IMR-90 (cell line): ENCODE results near the gene NCS1. TPM values are rescaled to one million over a fixed set of nuclear protein-coding genes. Genes with fewer than 3 reads are reported as not detected.

Experiments
- ATAC-seq: fragments of 200-7000 bp; cut with Tn5 transposase; 2 replicates; pipeline ENCODE4 v1.9.1; 2020; ENCODE audit warnings: low read depth, mild to moderate bottlenecking, moderate library complexity
- BruUV-seq: library from RNA; stranded (reverse); fragments of 400-500 nt; replicated peaks from 2 replicates; lab custom pipeline; 2021; lab: Mats Ljungman, UMichigan
- CTCF ChIA-PET: fragments of 300-600 bp; formaldehyde crosslinking; extraction: SDS; loops from one replicate; lab custom pipeline; 2021; ENCODE audit warnings: antibody characterized with exemption; lab: Yijun Ruan, JAX
- POLR2A ChIA-PET: fragments of 300-600 bp; sonication (Branson Sonifier 250); formaldehyde crosslinking; loops from one replicate; lab custom pipeline; 2022; ENCODE audit warnings: antibody characterized with exemption; ENCODE audit not compliant: unreplicated experiment; lab: Charles Lee
- DNase-seq: peaks from one replicate; pipeline ENCODE4 v3.0.0; 2013
- H2AFZ ChIP-seq: replicated peaks from 2 replicates; pipeline ENCODE3; 2013; ENCODE audit warnings: low read length, mild to moderate bottlenecking; ENCODE audit not compliant: poor library complexity
- H2AK5ac ChIP-seq: 2 replicates; pipeline ENCODE4 v1.6.1; 2013; ENCODE audit warnings: low read depth, low read length, inconsistent platforms
- H2AK9ac ChIP-seq: replicated peaks from 2 replicates; pipeline ENCODE3; 2013; ENCODE audit warnings: mild to moderate bottlenecking, low read depth, low read length, moderate library complexity; ENCODE audit not compliant: poor library complexity
- H2BK120ac ChIP-seq: 2 replicates; pipeline ENCODE4 v1.6.1; 2013; ENCODE audit warnings: low read depth, low read length, inconsistent platforms
- H2BK15ac ChIP-seq: 3 replicates; pipeline ENCODE4 v1.6.1; 2013; ENCODE audit warnings: low read depth, low read length, inconsistent platforms
- H2BK20ac ChIP-seq: 2 replicates; pipeline ENCODE4 v1.6.1; 2013; ENCODE audit warnings: low read depth, mild to moderate bottlenecking, inconsistent platforms, low read length, moderate library complexity
- H2BK5ac ChIP-seq: 2 replicates; pipeline ENCODE4 v1.6.1; 2013; ENCODE audit warnings: mild to moderate bottlenecking, low read depth, low read length, inconsistent platforms; ENCODE audit not compliant: poor library complexity, severe bottlenecking
- H3K14ac ChIP-seq: replicated peaks from 2 replicates; pipeline ENCODE4 v1.6.1; 2013; ENCODE audit warnings: low read depth, low read length, inconsistent platforms
- H3K18ac ChIP-seq: 2 replicates; pipeline ENCODE4 v1.6.1; 2013; ENCODE audit warnings: low read depth, low read length, control low read depth
- H3K23ac ChIP-seq: 2 replicates; pipeline ENCODE4 v1.6.1; 2013; ENCODE audit warnings: low read depth, low read length, inconsistent platforms
- H3K27ac ChIP-seq: 2 replicates; pipeline ENCODE4 v1.5.1; 2013; ENCODE audit warnings: mild to moderate bottlenecking, control low read depth, low read length; ENCODE audit not compliant: insufficient read depth
- H3K27me3 ChIP-seq: 2 replicates; pipeline ENCODE4 v1.6.1; 2013; ENCODE audit warnings: low read length; ENCODE audit not compliant: control insufficient read depth, insufficient read depth
- H3K36me3 ChIP-seq: 2 replicates; pipeline ENCODE4 v1.6.1; 2013; ENCODE audit warnings: low read length, mixed read lengths; ENCODE audit not compliant: control insufficient read depth, insufficient read depth
- H3K4ac ChIP-seq: 2 replicates; pipeline ENCODE4 v1.6.1; 2013; ENCODE audit warnings: low read depth, low read length, inconsistent platforms
- H3K4me1 ChIP-seq: 2 replicates; pipeline ENCODE4 v1.6.1; 2013; ENCODE audit warnings: low read length, mixed read lengths; ENCODE audit not compliant: control insufficient read depth, insufficient read depth
- H3K4me2 ChIP-seq: 2 replicates; pipeline ENCODE4 v1.6.1; 2013; ENCODE audit warnings: low read depth, mild to moderate bottlenecking, control low read depth, low read length, moderate library complexity
- H3K4me3 ChIP-seq: 2 replicates; pipeline ENCODE4 v1.5.1; 2013; ENCODE audit warnings: low read depth, mild to moderate bottlenecking, control low read depth, low read length, moderate library complexity; ENCODE audit not compliant: insufficient read depth
- H3K56ac ChIP-seq: 2 replicates; pipeline ENCODE4 v1.6.1; 2013; ENCODE audit warnings: low read length, inconsistent platforms; ENCODE audit not compliant: insufficient read depth; ENCODE audit errors: extremely low read depth
- H3K79me1 ChIP-seq, 2 experiments: 2 replicates each; pipeline ENCODE4 v1.6.1; 2013; ENCODE audit warnings: low read length in 2 of 2, inconsistent platforms in 1 of 2, low read depth in 1 of 2
- H3K9ac ChIP-seq: 2 replicates; pipeline ENCODE4 v1.6.1; 2013; ENCODE audit warnings: low read depth, low read length, control low read depth
- H3K9me1 ChIP-seq: 2 replicates; pipeline ENCODE4 v1.6.1; 2013; ENCODE audit warnings: low read length, inconsistent platforms; ENCODE audit not compliant: insufficient read depth
- H3K9me3 ChIP-seq: 2 replicates; pipeline ENCODE4 v1.6.1; 2013; ENCODE audit warnings: low read length; ENCODE audit not compliant: control insufficient read depth, insufficient read depth
- H4K20me1 ChIP-seq: 2 replicates; pipeline ENCODE4 v1.6.1; 2013; ENCODE audit warnings: low read length, inconsistent platforms; ENCODE audit not compliant: insufficient read depth
- H4K5ac ChIP-seq: 2 replicates; pipeline ENCODE4 v1.6.1; 2013; ENCODE audit warnings: mild to moderate bottlenecking, low read depth, low read length, control low read depth
- H4K8ac ChIP-seq, 2 experiments: 2 replicates each; pipeline ENCODE4 v1.6.1; 2013; ENCODE audit warnings: low read depth in 2 of 2, low read length in 2 of 2, control low read depth in 1 of 2, inconsistent platforms in 1 of 2
- H4K91ac ChIP-seq: 2 replicates; pipeline ENCODE4 v1.6.1; 2013; ENCODE audit warnings: low read depth, low read length, inconsistent platforms; ENCODE audit not compliant: insufficient read depth
- BHLHE40 ChIP-seq: fragments of 150-350 bp; IDR thresholded peaks from 2 replicates; pipeline ENCODE4 v1.6.1; 2016; ENCODE audit warnings: mild to moderate bottlenecking, low read depth, low read length
- CEBPB ChIP-seq: IDR thresholded peaks from 2 replicates; pipeline ENCODE4 v1.6.1; 2012; ENCODE audit warnings: low read depth, low read length, improper control_type of control experiment
- CHD1 ChIP-seq: IDR thresholded peaks from 2 replicates; pipeline ENCODE4 v1.6.1; 2012; ENCODE audit warnings: low read depth, low read length, improper control_type of control experiment
- ELK1 ChIP-seq: fragments of 150-350 bp; IDR thresholded peaks from 2 replicates; pipeline ENCODE4 v1.6.1; 2016; ENCODE audit warnings: low read depth, mild to moderate bottlenecking, low read length, moderate library complexity, borderline replicate concordance
- FOS ChIP-seq: fragments of 150-350 bp; IDR thresholded peaks from 2 replicates; pipeline ENCODE4 v1.6.1; 2016; ENCODE audit warnings: low read depth, low read length
- MAFK ChIP-seq: IDR thresholded peaks from 2 replicates; pipeline ENCODE4 v1.6.1; 2012; ENCODE audit warnings: low read depth, low read length, improper control_type of control experiment
- MAZ ChIP-seq: IDR thresholded peaks from 2 replicates; pipeline ENCODE4 v1.6.1; 2012; ENCODE audit warnings: low read depth, mild to moderate bottlenecking, low read length, improper control_type of control experiment, moderate library complexity, borderline replicate concordance
- MXI1 ChIP-seq: IDR thresholded peaks from 2 replicates; pipeline ENCODE4 v1.6.1; 2012; ENCODE audit warnings: low read depth, mild to moderate bottlenecking, low read length, moderate library complexity, borderline replicate concordance
- NFE2L2 ChIP-seq: fragments of 150-350 bp; IDR thresholded peaks from 2 replicates; pipeline ENCODE4 v1.6.1; 2016; ENCODE audit warnings: low read depth, mild to moderate bottlenecking, low read length
- POLR2A ChIP-seq: IDR thresholded peaks from 2 replicates; pipeline ENCODE4 v1.6.1; 2012; ENCODE audit warnings: mild to moderate bottlenecking, low read depth, low read length
- RAD21 ChIP-seq: IDR thresholded peaks from 2 replicates; pipeline ENCODE4 v1.6.1; 2012; ENCODE audit warnings: low read length, improper control_type of control experiment
- RCOR1 ChIP-seq: IDR thresholded peaks from 2 replicates; pipeline ENCODE4 v1.6.1; 2012; ENCODE audit warnings: mild to moderate bottlenecking, low read length, improper control_type of control experiment; ENCODE audit not compliant: insufficient replicate concordance
- RFX5 ChIP-seq: IDR thresholded peaks from 2 replicates; pipeline ENCODE4 v1.8.0; 2012; ENCODE audit warnings: low read depth, mild to moderate bottlenecking, low read length, moderate library complexity
- SMC3 ChIP-seq: fragments of 150-350 bp; IDR thresholded peaks from 2 replicates; pipeline ENCODE4 v1.6.1; 2016; ENCODE audit warnings: low read depth, mild to moderate bottlenecking, antibody characterized with exemption, low read length, moderate library complexity
- WGBS, 2 experiments: methylation state at CpG; one replicate each; pipeline versions ENCODE4 v1.1.5 to v1.1.7; 2013; ENCODE audit warnings: missing lambda C conversion rate in 2 of 2; ENCODE audit not compliant: insufficient read length in 1 of 2; ENCODE audit errors: extremely low coverage in 2 of 2; 5-methylcytosine and 5-hydroxymethylcytosine counted together
- dilution Hi-C: fragments of 300-500 bp; cut with HindIII; formaldehyde crosslinking; loops from one replicate; pipeline ENCODE4 v1.14.3; 2018; ENCODE audit warnings: low sequenced_read_pairs; ENCODE audit not compliant: unreplicated experiment
- in situ Hi-C: fragments of 300-500 bp; cut with MboI; formaldehyde crosslinking; loops from 3 replicates; pipeline ENCODE4 v1.14.3; 2019; ENCODE audit warnings: low sequenced_read_pairs, inconsistent platforms, mixed read lengths
- intact Hi-C: fragments of 100-400 bp; cut with micrococcal nuclease; formaldehyde crosslinking; loops from 2 replicates; pipeline ENCODE4 v1.10.0; 2022
- polyA plus RNA-seq, 3 experiments: library from polyadenylated mRNA; depleted of rRNA; stranded (reverse); fragments of >200 nt; gene quantifications; 2 replicates each; pipeline ENCODE4 v1.2.3, GENCODE V29; 2012; ENCODE audit warnings: low replicate concordance in 1 of 3
- total RNA-seq: library from RNA; depleted of rRNA; stranded (reverse); fragments of >200 nt; gene quantifications from 2 replicates; pipeline ENCODE4 v1.2.3, GENCODE V29; 2012
- TF ChIP-seq, protein P1 (sequence below): conservative IDR thresholded peaks from 2 replicates; pipeline ENCODE4 v1.5.1; 2012; ENCODE audit warnings: mild to moderate bottlenecking, low read depth, low read length, improper control_type of control experiment

NCS1 gene
- total and polyA plus RNA-seq, 2 of the 4 experiments (the other 2 are of a cell fraction), result 41.0 to 60.5 TPM

DNA sequence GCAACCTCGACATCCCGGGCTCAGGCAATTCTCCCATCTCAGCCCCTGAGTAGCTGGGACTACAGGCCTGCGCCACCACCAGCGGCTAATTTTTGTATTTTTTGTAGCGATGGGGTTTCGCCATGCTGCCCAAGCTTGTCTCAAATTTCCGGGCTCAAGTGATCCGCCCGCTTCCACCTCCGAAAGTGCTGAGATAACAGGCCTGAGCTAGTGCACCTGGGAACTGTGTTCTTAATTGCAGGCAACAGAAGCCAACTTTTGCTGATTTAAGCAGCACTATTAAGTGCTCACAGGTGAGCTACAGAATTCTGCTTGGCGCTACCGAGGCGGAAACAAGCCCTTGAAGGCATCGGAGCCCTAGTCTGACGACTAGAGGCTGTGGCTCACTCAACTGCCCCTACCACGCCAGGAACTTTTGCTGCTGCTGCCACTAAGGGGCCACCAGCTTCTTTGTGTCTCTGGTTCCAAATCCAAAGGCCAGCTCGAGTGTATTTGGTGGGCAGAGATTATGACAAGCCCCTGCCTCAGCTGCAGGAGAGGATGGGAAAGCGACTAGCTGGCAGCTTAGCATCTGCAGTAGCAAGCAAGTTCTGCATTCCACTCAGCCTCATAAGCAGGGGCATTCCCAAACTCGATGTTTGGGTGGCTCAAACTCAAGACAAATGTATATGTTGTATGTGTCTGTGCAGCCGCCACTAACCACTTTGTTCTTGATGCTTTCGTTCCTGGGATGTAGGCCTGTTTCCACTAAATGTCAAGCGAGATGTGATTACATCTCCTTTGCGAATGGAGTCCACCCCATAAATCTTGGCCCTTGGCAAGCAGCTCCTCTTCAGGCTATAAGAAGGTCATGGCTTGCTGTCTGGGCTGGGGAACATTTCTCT, 82.8 kb downstream of the NCS1 start:
- Histone ChIP-seq H3K27ac (no peak overlapping the region), H3K18ac (no peak overlapping the region), H4K20me1 (no peaks in the 10 kb centered on the region), H3K9me1 (no peaks in the 10 kb centered on the region), H3K4ac (no peak overlapping the region), H3K9me3 (peaks cover 15% of the 10 kb centered on the region), H3K36me3 (no peaks in the 10 kb centered on the region), H3K27me3 (peaks cover 31% of the 10 kb centered on the region), H3K14ac (no peak overlapping the region), H3K4me1 (no peaks in the 10 kb centered on the region), H3K4me3 (no peak overlapping the region), H2BK20ac (no peak overlapping the region), H3K23ac (no peak overlapping the region), H2AFZ (no peak overlapping the region), H3K56ac (no peak overlapping the region), H4K5ac (no peak overlapping the region), H3K9ac (no peak overlapping the region), H3K79me1 (no peaks in the 10 kb centered on the region), H4K91ac (no peak overlapping the region), H2AK9ac (no peak overlapping the region), H2BK15ac (no peak overlapping the region), H4K8ac (no peak overlapping the region), H2BK5ac (no peak overlapping the region), H3K4me2 (no peak overlapping the region), H2BK120ac (no peak overlapping the region), H2AK5ac (no peak overlapping the region)
- CTCF ChIA-PET, result no interaction called here
- dilution Hi-C loops, result no loop called here
- POLR2A ChIA-PET, result interaction anchor here (0.7 kb wide), 1 partner anchor 26 kb away, joined by 4 read pairs; no protein-coding TSS in a partner anchor
- no TSS peak for BruUV-seq
- ATAC-seq (no peak), DNase-seq (no peak)
- 84% methylated on average over 14 of the region's 23 CpGs; no CpG with 5 or more reads in 1 of the 2 experiments for WGBS, 2 experiments
- in situ Hi-C loops, result no loop called here
- intact Hi-C loops, result no loop called here
- TF ChIP-seq CHD1 (no peak), RCOR1 (no peak), ELK1 (no peak), MAZ (no peak), MXI1 (no peak), SMC3 (no peak), RFX5 (no peak), RAD21 (no peak), NFE2L2 (no peak), BHLHE40 (no peak), POLR2A (no peak), CEBPB (no peak), MAFK (no peak), FOS (no peak)
- TF ChIP-seq, protein P1, sequence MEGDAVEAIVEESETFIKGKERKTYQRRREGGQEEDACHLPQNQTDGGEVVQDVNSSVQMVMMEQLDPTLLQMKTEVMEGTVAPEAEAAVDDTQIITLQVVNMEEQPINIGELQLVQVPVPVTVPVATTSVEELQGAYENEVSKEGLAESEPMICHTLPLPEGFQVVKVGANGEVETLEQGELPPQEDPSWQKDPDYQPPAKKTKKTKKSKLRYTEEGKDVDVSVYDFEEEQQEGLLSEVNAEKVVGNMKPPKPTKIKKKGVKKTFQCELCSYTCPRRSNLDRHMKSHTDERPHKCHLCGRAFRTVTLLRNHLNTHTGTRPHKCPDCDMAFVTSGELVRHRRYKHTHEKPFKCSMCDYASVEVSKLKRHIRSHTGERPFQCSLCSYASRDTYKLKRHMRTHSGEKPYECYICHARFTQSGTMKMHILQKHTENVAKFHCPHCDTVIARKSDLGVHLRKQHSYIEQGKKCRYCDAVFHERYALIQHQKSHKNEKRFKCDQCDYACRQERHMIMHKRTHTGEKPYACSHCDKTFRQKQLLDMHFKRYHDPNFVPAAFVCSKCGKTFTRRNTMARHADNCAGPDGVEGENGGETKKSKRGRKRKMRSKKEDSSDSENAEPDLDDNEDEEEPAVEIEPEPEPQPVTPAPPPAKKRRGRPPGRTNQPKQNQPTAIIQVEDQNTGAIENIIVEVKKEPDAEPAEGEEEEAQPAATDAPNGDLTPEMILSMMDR, result no peak
